RWPE2 (cell line): ENCODE results near the gene CYB5D1.
"Not testable (repeated sequence)": the region's sequence is repeated elsewhere in the genome, so short reads cannot be mapped to it uniquely, and the experiment has no call there.

Experiments used
- ATAC-seq: fragments of 200-7000 bp; cut with Tn5 transposase; 3 replicates; pipeline ENCODE4 v1.9.1; 2021; ENCODE audit warnings: low read depth
- DNase-seq: peaks from one replicate; pipeline ENCODE4 v3.0.0-alpha.2; 2020; ENCODE audit warnings: low spot score
- H3K27ac ChIP-seq: fragments of 450-650 bp; 2 replicates; pipeline ENCODE4 v1.5.1; 2017; ENCODE audit warnings: mild to moderate bottlenecking; ENCODE audit not compliant: poor library complexity, severe bottlenecking
- H3K27me3 ChIP-seq: fragments of 250-450 bp; sonication (Bioruptor Pico); 2 replicates; pipeline ENCODE4 v1.5.1; 2021; ENCODE audit warnings: mild to moderate bottlenecking, moderate library complexity; ENCODE audit not compliant: insufficient read depth, poor library complexity, severe bottlenecking
- H3K36me3 ChIP-seq: fragments of 250-450 bp; sonication (Bioruptor Pico); 2 replicates; pipeline ENCODE4 v1.5.1; 2020; ENCODE audit warnings: low read depth, mild to moderate bottlenecking, moderate library complexity
- H3K4me1 ChIP-seq: fragments of 250-450 bp; sonication (Bioruptor Pico); 2 replicates; pipeline ENCODE4 v1.5.1; 2021; ENCODE audit warnings: mild to moderate bottlenecking, moderate library complexity; ENCODE audit not compliant: insufficient read depth, poor library complexity, severe bottlenecking
- H3K4me3 ChIP-seq: fragments of 250-450 bp; sonication (Bioruptor Pico); 2 replicates; pipeline ENCODE4 v1.5.1; 2021; ENCODE audit warnings: mild to moderate bottlenecking, moderate library complexity; ENCODE audit not compliant: severe bottlenecking
- H3K9me3 ChIP-seq: fragments of 250-450 bp; sonication (Bioruptor Pico); 2 replicates; pipeline ENCODE4 v1.5.1; 2021; ENCODE audit warnings: mild to moderate bottlenecking, moderate library complexity; ENCODE audit not compliant: severe bottlenecking
- CTCF ChIP-seq: fragments of 450-650 bp; IDR thresholded peaks from one replicate; pipeline ENCODE4 v1.5.1; 2017; ENCODE audit warnings: mild to moderate bottlenecking, moderate library complexity; ENCODE audit not compliant: poor library complexity, severe bottlenecking

Gene CYB5D1, protein sequence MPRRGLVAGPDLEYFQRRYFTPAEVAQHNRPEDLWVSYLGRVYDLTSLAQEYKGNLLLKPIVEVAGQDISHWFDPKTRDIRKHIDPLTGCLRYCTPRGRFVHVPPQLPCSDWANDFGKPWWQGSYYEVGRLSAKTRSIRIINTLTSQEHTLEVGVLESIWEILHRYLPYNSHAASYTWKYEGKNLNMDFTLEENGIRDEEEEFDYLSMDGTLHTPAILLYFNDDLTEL

GRCh38 chr17:7857713-7858521, at the start of gene CYB5D1:
Gene CYB5D1, plus strand, starts transcription at chr17:7858003. Its CDS starts 132 bp downstream, at chr17:7858135.
- Histone ChIP-seq H3K27me3 (no peaks in the 10 kb centered on the region), H3K4me3 (peak within 1 kb of the TSS; percentile 59), H3K4me1 (no peaks in the 10 kb centered on the region), H3K36me3 (peaks cover 31% of the 10 kb centered on the region), H3K9me3 (no peaks in the 10 kb centered on the region), H3K27ac (peak within 1 kb of the TSS; percentile 82)
- TF ChIP-seq CTCF: no peak
- ATAC-seq (peak; percentile 8), DNase-seq (peak; percentile 89)

DNA sequence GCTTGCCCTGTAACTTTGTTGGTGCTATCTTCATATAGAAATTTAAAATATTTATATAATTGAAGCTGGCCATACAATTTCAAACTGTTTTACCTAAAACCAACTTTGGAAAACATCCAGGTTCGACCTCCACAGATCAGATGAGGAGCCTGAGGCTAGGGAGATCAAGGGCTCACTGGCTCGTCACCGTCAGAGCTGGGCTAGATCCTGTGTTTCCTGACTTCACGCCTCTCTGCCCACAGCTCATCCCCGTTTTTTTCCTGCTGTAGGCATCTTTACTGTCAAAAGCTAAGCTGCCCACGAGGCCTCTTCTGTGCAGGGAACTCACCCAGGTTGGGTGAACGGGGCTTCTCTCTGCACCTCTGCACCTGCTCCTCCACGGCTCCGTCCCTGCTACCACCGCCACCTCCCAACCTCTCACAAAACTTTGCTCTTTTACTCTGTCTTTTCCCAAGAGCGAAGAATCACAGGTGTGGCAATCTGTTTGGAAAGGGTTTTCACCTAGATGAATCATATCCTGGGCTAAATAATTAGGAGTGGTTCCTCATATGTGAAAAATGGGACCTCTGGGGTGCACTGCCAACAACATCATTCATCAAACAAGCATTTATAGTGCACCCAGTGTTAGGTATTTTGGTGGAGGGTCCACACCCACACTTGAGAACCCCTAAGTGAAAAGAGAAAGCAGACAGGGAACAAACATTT, 48.6 kb upstream of the CYB5D1 start:
- Histone ChIP-seq H3K4me3 (no peak overlapping the region), H3K36me3 (no peaks in the 10 kb centered on the region), H3K9me3 (no peaks in the 10 kb centered on the region), H3K27ac (peak overlapping the region; percentile 85), H3K27me3 (no peaks in the 10 kb centered on the region), H3K4me1 (peaks cover 22% of the 10 kb centered on the region)
- peak; percentile 93 for ATAC-seq
- DNase-seq: no peak
- no peak for TF ChIP-seq CTCF

GRCh38 chr17:7809791-7810343, 47.9 kb upstream of the CYB5D1 start:
- not testable (repeated sequence) for H3K27me3 ChIP-seq

DNA sequence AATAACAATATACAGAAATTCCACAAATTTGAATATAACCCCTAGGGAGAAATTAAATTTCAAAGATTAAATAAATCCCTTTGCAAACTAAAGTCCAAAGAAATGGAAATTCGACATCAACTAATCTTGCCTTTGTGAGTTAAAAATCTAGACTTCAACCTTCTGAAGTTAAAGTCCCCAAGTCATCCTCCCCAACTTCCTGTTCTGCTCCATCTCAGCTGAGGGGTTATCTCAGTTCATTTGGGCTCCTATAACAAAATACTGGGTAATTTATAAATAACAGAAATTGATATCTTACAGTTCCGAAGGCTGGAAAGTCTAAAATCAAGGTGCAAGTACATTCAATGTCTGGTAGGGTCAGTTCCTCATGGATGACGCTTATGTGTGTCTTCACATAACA, 46.6 kb upstream of the CYB5D1 start:
- Histone ChIP-seq H3K9me3 (no peaks in the 10 kb centered on the region), H3K36me3 (no peaks in the 10 kb centered on the region), H3K27ac (peak overlapping the region; percentile 85), H3K4me3 (no peak overlapping the region), H3K27me3 (no peaks in the 10 kb centered on the region), H3K4me1 (peaks cover 19% of the 10 kb centered on the region)
- DNase-seq (no peak), ATAC-seq (no peak)
- no peak for TF ChIP-seq CTCF

More at GRCh38 chr17:7809791-7810343, 47.9 kb upstream of the CYB5D1 start:
- not testable (repeated sequence) for H3K36me3 ChIP-seq, H3K4me3 ChIP-seq, DNase-seq, H3K9me3 ChIP-seq, ATAC-seq
- peaks cover 19% of the 10 kb centered on the region for H3K4me1 ChIP-seq
- peak overlapping the region; percentile 85 for H3K27ac ChIP-seq

DNA sequence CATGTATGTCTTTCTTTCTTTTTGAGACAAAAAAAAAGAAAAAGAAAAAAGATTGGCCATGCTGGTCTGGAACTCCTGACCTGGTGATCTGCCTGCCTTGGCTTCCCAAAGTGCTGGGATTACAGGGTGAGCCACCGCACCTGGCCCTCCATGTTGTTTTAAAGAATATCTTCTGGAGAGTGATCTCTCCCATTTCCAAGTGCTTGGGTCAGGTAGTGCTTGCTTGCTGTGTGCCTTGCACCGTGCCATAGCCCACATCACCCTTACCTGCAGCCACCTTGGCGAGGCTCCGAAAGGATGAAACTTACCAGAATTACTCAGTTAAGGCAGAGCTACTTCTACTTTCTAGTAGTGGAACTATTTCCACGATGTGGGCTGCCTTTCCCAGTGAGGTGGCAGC, 42.8 kb upstream of the CYB5D1 start:
- no peak overlapping the region for H3K27ac ChIP-seq
- no peak overlapping the region for H3K4me3 ChIP-seq
- H3K4me1 ChIP-seq: peaks cover 2% of the 10 kb centered on the region
- ATAC-seq: no peak
- H3K9me3 ChIP-seq: no peaks in the 10 kb centered on the region
- no peak for DNase-seq
- H3K27me3 ChIP-seq: no peaks in the 10 kb centered on the region
- H3K36me3 ChIP-seq: no peaks in the 10 kb centered on the region
- no peak for TF ChIP-seq CTCF
